Transverse colon (tissue), 4 donors: ENCODE measurements around the gene SOCS1.

ENCODE experiments used
- CTCF ChIP-seq, 5 experiments: fragments of 200-600 bp in 3 of 5; fragments of 450-650 bp in 2 of 5; sonication (generic) in 3 of 5; IDR thresholded peaks; 1 replicate in 2 of 5; 2 replicates in 3 of 5; pipeline ENCODE4 v1.5.1; 2016 to 2017; ENCODE audit warnings: antibody characterized with exemption in 5 of 5, inconsistent platforms in 3 of 5, mild to moderate bottlenecking in 2 of 5, moderate library complexity in 1 of 5
- EP300 ChIP-seq: sonication (generic); formaldehyde crosslinking; IDR thresholded peaks from one replicate; pipeline ENCODE4 v1.6.1; 2017; ENCODE audit warnings: antibody characterized with exemption, low read depth
- POLR2A ChIP-seq: fragments of 450-650 bp; IDR thresholded peaks from one replicate; pipeline ENCODE4 v1.6.1; 2016; ENCODE audit warnings: antibody characterized with exemption, mild to moderate bottlenecking, moderate library complexity
- POLR2AphosphoS5 ChIP-seq, 3 donors: sonication (generic); formaldehyde crosslinking; IDR thresholded peaks; one replicate each; pipeline ENCODE4 v1.6.1; 2016; ENCODE audit warnings: antibody characterized with exemption in 3 of 3

DNA sequence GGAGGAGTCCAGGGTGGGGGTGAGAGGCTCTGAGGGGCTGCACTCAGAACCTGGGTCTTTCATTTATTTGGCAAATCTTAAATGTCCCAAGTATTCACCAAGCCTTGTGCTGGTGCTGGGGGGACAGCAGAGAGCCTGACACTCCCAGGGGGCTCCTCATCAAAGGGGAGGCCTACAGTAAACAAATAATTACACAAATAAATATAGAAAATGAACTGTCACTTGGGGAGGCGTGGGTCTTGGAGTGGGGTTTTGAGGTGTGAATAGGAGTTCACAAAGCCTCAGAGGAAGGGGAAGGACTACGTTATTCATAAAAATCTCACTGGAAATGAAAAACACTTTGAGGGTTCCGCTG, 40.3 kb upstream of the SOCS1 start:
- TF ChIP-seq POLR2A: no peak
- no peak for TF ChIP-seq CTCF (IDR thresholded peaks at IDR 0.05)
- TF ChIP-seq EP300: no peak
- TF ChIP-seq POLR2AphosphoS5 (IDR thresholded peaks at IDR 0.05): no peak
